ENCODE data around the gene CCDC88C.

DNA sequence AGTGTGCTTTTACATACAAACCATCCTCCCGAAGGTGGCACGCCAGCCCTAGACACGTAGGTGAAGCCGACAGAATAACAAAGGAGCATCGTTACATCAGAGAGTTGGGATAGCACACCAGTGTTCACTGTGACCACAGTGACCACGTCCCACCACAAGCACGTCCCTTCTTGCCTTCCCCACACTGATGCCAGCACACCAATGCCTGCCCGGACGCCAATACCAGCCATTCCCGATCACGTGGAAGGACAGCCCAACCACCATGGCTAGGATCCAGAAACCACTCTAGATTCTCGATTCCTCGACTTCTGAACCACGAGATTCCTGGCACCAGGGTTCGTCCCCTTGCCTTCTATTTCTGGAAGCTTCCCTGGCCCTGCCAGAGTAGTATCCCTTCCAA, 125.1 kb downstream of the CCDC88C start:
- TF ChIP-seq, protein P1, sequence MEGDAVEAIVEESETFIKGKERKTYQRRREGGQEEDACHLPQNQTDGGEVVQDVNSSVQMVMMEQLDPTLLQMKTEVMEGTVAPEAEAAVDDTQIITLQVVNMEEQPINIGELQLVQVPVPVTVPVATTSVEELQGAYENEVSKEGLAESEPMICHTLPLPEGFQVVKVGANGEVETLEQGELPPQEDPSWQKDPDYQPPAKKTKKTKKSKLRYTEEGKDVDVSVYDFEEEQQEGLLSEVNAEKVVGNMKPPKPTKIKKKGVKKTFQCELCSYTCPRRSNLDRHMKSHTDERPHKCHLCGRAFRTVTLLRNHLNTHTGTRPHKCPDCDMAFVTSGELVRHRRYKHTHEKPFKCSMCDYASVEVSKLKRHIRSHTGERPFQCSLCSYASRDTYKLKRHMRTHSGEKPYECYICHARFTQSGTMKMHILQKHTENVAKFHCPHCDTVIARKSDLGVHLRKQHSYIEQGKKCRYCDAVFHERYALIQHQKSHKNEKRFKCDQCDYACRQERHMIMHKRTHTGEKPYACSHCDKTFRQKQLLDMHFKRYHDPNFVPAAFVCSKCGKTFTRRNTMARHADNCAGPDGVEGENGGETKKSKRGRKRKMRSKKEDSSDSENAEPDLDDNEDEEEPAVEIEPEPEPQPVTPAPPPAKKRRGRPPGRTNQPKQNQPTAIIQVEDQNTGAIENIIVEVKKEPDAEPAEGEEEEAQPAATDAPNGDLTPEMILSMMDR (IDR thresholded peaks at IDR 0.05) = no peak
- TF ChIP-seq POLR2A (IDR thresholded peaks at IDR 0.05) (no peak), EP300 (IDR thresholded peaks at IDR 0.05) (no peak)
